Brain pericyte (primary cell): ENCODE measurements around the gene LORICRIN.

Experiments
- DNase-seq: peaks from one replicate; pipeline ENCODE4 v3.0.0-alpha.2; 2012; ENCODE audit warnings: low read depth, low spot score

The LORICRIN gene

DNA sequence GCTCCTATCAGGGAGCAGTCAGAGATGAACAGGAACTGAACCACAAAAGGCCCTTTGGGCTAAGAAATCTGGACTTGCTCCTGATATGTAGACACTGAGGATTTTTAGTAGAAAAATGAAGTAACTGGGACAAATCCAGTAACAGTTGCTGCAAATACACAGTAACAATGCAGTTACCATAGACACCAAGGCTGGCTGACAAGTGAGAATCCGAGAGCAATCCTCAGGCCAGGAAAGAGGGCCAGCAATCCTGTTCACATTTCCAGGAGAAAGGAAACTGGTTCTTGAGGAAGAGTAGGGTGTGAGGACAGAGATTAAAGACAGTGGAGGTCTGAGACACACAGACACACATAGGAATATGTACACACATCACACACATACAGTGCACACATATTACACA lies 9.3 kb upstream of the LORICRIN start:
- no peak for DNase-seq

DNA sequence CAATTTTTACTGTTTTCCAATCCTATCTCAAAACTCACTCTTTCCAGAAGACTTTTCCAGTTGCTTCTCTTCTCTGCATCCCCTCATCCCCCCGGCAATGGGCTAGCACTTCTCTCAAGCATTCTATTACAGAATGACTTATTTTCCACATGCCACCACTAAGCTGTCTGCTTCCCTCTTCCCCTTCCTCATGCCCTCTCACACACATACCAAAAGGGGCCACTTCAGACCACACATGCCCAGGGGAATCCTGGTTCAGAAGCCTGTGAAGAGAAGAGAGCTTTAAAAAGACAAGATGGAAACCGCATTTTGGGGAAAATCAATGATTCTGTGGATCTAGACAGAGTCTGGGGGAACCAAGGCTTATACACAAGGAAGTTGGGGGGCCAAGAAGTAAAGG lies 8.4 kb upstream of the LORICRIN start:
- no peak for DNase-seq

DNA sequence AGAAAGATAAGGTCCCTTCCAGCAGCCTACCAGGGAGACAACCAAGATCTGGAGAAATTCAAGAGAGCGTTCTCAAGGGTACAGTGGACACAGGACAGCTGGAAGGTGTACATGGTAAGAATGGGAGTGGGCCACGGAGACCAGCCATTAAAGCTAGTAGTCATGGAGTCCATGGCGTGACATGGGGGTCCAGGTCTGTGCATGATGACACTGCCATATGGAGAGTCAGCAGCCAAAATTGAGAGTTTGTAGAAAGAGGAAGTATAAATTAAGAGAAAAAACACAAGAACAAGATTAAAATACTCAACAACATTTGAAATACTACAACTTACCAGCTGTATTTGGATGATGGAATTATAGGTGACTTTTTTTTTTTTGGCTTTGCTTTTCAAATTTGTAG lies 7.9 kb upstream of the LORICRIN start:
- DNase-seq: no peak

DNA sequence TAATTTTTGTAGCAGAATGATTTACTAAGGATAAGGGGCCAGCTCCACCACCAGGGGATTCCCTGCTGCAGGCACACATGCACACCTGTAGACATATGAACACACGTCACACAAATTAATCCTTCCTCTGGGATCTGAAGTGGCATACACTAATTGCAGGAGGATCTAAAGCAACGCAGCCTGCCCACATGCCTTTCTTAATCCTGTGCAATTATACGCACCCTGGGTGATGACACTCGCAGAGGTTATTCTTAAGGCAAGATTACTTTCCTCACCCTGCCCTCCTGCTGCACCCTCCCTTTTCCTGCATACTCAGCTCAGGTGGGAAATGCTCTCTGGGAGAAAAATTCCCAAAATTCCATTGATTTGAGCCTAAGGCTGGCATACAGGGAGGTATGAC lies 7.5 kb upstream of the LORICRIN start:
- DNase-seq: no peak

DNA sequence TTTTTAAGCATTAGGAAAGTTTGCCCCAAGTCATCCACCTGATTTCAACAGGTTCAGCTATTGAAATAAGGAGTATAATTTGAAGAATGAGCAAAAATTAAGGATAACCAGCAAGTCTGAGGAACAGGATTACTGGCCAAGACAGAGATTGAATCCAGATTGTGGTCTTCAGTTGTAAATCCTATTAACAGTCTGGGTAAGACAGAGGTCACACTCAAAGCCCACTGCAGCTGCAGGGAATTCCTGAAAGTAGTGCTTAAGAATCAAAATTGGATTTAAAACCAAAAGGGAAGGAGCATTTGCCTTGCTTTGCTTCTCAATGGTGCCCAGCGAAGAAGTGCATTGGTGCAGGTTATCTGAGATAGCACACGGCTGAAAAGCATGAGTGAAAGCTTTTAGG lies 6.4 kb upstream of the LORICRIN start:
- DNase-seq: no peak

DNA sequence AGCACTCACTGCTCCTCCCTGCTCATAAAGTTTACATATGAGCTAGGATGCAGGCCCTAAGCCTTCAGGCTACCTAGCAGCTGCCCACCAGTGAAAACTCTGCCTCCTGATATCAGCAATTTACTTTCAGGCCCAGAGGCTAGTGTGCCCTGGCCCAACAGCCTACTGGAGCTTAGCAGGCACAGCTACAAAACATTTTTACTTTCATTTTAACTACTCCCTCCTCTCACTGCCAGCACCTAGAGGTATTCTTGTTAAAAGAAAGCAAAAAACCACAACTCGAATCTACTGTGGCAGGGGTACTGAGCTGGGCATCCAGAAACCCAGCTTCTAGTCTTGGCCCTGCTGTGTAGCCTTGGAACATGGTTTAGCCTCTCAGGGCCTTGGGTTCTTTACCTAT lies 5.8 kb upstream of the LORICRIN start:
- no peak for DNase-seq

DNA sequence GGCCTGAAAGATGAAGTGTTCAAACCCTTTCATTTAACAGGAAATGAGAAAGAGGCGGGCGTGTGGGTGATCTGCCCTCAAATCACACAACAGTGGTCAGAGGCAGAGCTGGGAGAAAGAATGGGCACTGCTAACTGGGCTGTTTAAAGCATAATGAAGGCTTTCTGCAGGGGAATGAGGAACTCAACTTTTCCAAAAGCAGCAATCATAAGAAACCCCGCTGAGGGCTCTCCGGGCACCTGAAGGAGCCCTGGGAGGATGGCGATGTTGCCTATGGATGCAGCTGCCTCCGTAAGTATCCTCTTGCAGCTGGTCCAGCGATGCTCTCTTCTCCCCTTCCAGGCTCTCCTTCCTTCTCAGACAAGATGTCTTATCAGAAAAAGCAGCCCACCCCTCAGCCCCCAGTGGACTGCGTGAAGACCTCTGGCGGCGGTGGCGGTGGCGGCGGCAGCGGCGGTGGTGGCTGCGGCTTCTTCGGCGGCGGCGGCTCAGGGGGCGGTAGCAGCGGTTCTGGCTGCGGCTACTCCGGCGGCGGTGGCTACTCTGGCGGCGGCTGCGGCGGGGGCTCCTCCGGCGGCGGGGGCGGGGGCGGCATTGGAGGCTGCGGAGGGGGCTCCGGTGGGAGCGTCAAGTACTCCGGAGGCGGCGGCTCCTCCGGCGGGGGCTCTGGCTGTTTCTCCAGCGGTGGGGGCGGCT lies 1.2 kb downstream of the LORICRIN start:
- DNase-seq: no peak

DNA sequence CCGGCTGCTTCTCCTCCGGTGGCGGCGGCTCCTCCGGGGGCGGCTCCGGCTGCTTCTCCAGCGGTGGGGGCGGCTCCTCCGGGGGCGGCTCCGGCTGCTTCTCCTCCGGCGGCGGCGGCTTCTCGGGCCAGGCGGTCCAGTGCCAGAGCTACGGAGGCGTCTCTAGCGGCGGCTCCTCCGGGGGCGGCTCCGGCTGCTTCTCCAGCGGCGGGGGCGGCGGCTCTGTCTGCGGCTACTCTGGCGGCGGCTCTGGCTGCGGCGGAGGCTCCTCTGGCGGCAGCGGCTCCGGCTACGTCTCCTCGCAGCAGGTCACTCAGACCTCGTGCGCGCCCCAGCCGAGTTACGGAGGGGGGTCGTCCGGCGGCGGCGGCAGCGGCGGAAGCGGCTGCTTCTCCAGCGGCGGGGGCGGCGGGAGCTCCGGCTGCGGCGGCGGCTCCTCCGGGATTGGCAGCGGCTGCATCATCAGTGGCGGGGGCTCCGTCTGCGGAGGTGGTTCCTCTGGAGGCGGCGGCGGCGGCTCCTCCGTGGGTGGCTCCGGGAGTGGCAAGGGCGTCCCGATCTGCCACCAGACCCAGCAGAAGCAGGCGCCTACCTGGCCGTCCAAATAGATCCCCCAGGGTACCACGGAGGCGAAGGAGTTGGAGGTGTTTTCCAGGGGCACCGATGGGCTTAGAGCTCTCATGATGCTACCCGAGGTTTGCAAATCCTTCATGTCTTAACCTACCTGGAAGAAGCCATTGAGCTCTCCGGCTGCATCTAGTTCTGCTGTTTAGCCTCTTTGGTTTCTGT lies 2.0 kb downstream of the LORICRIN start:
- DNase-seq: no peak

DNA sequence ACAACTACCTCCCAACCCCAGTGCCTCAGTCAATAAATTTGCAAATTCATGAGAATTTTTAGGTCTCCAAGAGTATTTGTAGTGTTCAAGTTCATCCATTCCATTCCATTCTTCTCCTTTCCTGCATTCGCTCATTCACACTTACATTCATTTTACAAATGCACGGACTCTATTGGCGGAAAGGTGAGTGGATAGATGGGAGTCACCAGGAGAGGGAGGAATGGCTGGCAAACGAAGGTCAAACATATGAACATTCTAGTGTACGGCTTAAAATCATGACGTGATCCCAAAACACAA lies 2.5 kb downstream of the LORICRIN start:
- no peak for DNase-seq

DNA sequence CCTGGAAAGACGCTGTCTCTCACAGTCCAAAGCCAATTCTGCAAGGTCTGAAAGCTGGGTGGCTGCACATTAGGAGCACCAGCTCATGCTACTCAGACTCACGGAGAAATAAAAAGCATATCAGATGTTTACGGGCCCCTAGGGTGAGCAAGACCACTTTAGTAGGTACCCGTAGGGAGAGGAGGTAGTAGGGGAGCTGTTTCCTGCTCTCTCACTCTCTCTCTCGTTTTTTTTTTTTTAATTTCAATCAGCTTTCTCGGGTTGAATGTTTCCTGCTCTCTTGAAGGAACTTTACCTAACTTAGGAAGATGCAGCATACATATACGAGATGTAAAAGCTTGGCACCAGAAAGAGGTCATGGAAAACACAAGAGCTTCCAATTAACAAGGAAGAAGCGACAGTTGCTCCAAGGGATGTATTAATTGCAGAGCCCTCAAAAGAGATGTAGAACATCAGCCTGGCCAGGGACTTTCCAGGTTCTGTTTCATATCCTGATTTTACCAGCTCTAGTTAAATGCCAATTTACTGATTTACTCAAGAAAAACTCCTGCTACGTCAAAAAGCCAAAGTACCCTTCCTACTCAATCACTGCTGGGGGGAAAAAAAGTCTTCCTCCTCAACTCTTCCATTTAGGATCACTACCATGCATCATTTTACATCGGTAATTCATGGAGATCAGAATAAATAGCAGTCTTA lies 3.1 kb downstream of the LORICRIN start:
- DNase-seq: no peak

DNA sequence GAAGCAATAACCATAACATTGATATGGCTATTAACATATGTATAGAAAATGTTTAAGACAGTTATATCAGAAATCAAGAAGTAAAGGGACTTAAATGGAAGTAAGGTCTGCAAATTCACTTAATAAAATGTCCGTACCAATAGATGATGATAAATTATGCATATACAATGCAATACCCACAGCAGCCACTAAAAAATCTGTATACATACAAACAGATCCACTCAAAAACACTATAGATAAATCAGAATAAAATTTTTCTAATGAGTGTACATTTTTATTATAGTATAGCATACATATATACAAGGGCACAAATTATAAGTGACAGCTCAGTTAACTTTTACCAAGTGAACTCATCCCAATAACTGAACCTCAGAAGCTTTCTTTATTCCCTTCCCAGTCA lies 6.0 kb downstream of the LORICRIN start:
- DNase-seq: no peak

DNA sequence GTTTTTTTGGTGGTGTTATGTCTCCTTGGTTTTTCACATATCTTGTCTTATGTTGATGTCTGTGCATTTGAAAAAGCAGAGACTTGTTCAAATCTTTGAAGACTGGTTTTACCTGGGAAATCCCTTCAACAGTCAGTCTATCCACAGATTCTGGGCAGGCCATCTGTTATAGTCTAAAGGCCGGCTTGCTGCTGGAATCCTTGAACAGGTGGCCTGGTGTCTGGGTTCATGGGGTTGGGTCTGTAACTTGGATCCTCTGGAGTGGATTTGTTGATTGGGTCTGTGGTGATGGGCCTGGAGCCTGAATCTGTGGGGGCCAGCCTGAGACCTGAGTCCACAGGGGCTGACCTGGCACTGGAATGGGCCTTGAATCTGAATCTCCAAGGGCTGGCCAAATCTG lies 12.2 kb downstream of the LORICRIN start:
- DNase-seq: no peak

DNA sequence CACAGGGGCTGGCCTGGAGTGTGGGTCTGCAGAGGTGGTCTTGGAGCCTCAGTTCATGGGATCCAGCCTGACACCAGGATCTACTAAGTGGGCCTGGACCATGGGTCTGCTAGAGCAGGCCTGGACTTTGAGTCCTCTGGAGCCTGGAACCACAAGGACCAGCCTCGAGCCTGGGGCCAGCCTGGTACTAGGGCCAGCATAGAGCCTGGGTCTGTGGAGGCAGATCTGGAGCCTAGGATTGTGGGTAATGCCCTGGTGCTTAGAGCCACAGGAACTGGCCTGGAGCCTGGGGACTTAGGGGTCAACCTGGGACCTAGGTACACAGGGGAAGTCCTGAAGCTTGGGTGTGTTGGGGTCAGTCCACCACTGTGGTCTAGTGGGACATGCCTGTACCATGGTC lies 12.7 kb downstream of the LORICRIN start:
- DNase-seq: no peak

DNA sequence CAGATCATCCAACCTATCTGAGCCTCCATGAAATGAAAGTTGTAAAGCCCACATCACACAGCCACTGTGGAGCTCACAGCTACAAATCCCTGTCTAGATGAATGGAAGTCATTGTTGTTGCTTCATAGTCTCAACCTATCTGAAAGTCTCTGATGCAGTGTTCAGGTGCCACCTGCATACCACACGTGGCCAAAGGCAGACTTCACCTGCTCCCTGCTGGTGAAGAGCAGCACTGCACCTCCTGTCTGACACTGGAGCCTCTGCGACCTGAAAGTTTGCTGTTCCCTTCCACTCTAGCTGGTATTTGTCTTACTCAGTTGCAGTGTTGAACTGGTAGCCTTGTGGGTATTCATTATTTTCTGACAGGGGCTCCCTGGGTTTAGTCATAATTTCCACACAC lies 18.4 kb downstream of the LORICRIN start:
- DNase-seq: no peak

DNA sequence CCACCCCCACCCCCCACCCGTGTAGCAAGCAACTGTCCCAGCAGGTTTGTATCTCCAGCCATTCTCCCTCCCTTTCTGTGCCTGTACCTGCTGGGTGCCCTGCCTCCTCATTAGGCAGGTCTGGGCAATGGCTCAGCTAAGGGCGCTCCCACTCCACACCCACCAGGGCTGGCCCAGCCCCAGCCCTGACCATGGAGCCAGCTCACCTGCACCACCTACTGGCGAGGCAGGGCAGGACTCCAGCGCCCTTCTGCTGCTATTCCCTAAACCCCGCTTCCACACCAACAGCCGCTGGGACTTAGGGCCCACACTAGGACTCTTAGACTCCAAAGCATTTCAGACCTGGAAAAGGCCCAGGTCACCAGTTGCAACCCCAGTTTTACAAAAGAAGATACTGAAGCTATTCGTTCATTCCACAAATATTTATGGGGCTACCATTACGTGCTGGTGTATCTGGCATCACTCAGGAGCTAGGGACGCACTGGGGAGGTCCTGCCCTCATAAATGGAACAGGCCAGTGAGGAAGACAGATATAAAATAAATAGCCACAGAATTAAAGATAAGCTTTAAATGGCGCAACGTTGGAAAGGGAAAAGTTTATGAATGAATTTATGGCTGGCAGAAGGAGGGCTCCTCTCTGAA lies 29.3 kb downstream of the LORICRIN start:
- no peak for DNase-seq

DNA sequence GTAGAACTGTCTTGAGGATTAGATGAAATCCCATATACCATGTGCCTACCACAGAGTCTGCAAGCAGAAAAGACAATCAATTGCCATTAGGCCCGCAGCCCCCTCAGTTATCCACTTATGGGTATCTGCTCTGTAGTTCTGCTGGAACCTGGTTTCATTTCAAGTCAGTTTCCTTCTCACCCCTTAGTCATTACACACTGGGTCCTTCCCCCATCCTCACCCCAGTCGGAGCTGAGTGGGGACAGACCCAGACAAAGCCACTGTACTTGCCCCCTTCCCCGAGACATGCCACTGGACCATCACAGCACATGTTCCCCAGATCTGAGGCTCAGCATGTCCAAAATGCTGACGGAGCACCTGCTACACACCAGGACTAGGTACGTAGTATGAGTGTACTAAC lies 32.0 kb downstream of the LORICRIN start:
- no peak for DNase-seq

DNA sequence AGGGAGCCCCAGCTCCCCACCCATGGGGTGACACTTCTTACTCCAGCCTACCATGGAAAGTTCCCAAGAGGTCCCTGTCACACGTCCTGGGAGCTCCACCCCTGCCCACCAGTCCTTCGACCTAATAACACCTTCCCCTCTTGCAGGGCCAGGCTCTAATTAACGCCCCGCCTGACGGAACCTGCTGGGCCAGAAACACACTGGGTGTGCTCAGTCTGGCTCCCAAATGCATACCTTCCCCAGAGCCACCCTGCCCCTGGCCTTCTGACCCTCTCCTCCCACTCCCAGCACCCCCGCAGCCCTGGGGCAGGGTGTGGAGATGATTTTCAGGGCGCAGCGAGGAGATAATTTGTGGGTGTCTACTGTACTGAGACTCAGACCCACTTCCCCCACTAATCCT lies 32.7 kb downstream of the LORICRIN start:
- no peak for DNase-seq

DNA sequence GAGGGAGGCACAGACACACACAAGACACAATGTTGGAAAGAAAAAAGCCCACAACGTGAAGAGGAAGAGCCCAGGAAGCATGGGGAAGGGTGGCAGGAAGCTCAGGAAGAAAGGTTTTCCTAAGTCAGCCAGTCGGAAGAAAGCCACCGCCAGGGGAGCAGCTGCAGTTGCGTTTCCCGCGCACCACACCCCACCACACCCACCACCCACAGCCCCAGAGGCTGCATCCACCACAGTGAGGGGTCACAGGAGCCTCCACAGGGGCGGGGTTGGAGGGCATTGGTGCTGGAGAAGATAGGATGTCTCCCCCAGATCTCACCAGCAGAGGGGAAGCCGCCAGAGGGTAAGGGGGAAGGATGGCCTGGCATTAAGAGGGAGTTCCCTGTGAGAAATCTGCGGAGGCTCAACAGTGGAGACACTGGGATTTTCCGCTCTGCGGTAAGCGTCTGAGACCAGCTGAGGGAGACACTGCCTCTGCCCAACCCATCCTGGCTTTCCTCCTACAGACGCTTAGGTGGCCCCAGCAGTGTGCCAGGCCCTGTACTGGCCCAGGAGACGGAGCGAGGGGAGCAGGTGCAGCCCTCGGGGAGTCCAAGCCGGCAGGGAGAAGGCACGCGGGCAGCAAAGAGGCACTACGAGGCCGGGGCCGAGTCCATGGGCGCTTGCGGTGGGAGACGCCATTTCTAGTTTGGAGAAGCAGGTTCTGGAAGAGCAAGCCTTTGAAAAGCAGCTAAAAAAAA lies 33.4 kb downstream of the LORICRIN start:
- DNase-seq: no peak

DNA sequence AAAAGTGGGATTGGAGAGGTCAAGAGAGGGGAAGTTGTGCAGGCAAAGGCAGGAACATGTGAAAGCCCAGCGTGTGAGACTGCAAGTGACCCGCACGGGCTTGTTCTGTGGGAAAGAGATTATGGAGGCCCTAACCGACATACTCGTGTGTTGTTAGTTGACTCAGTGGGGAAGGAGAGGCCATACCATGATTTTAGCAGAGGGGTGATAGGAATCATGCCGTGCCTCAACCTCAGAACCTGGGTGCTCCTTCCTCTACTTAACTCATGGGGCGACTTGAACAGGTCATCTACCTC lies 33.9 kb downstream of the LORICRIN start:
- DNase-seq: no peak

DNA sequence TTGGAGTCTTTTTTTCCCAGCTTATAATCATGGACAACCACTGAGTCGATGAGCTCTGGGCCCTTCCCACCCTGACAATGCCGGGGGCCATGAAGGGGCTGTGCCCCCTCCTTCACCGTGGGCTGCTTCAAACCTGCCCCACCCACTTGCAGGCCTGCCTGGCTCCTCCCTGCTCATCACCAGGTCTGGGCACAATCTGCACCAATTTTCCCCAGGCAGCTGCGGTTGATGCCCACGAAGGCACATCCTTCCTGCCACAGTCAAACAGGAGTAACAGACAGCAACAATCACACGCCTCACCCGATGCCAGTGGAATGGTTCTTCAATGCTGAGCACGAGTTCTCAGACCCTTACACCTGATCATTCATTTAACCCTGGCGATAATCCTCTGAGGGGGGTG lies 34.4 kb downstream of the LORICRIN start:
- no peak for DNase-seq

DNA sequence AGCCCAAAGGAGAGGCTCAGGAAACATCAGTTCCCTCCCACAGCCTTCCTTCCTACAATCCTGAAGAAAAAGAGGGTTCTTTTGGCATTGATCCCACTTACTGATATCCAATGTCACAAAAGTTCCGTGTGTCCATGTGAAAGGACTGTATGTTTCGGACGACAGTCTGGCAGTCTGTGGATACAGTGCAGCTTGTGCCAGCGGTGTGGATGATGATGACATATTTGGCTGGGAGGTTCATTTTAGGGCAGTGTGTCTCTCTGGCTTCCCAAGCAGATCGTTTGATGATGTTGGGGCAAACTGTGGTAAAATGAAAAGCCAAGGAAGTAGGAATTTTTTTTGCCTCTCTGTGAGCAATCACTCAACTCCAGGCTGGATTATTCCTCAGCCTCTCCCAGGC lies 42.8 kb downstream of the LORICRIN start:
- DNase-seq: no peak

DNA sequence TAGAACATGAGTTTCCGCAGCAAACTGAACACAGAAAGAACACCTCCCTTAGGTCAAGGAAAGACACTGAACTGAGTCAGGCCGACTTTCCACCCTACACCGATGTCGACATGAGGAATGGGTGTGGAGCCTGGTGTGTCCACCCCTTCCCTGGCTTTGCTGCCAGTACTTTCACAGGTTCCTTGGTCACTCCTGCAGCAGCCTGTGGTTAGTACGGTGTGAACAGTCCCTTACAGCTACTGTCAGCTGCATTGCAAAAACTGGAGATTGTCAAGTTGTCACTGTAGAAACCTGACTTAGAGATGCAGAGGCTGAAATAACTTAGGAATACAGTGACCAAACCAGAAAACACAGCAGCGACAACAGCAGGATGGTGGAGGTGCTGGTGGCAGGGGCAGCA lies 46.2 kb downstream of the LORICRIN start:
- no peak for DNase-seq
